GM18505 (cell line): Measurements from ENCODE around the gene ARHGEF6.

Experiments
- ATAC-seq: cut with Tn5 transposase; IDR thresholded peaks from one replicate; pipeline ENCODE4 v1.9.1; 2021; ENCODE audit not compliant: unreplicated experiment
- POLR2A ChIP-seq: IDR thresholded peaks from 4 replicates; pipeline ENCODE4 v1.6.1; 2011; ENCODE audit warnings: borderline replicate concordance; ENCODE audit not compliant: insufficient read depth, insufficient read length; ENCODE audit errors: extremely low read depth

The ARHGEF6 gene

GRCh38 chrX:136750364-136750763 is 30.4 kb downstream of the ARHGEF6 start:
- no peak for TF ChIP-seq POLR2A
- ATAC-seq = no peak

- no peak for TF ChIP-seq POLR2A
- ATAC-seq = no peak
Observed at GRCh38 chrX:136747003-136747986, 33.4 kb downstream of the ARHGEF6 start.

GRCh38 chrX:136745215-136746173 is 35.2 kb downstream of the ARHGEF6 start:
- TF ChIP-seq POLR2A = no peak
- no peak for ATAC-seq

- ATAC-seq = no peak
Observed at GRCh38 chrX:136742721-136743379, 37.9 kb downstream of the ARHGEF6 start.

GRCh38 chrX:136738049-136738729 is 42.5 kb downstream of the ARHGEF6 start:
- TF ChIP-seq POLR2A = no peak

More at GRCh38 chrX:136742721-136743379, 37.9 kb downstream of the ARHGEF6 start:
- TF ChIP-seq POLR2A = no peak

GRCh38 chrX:136736690-136737089 is 44.0 kb downstream of the ARHGEF6 start:
- no peak for ATAC-seq
- no peak for TF ChIP-seq POLR2A

More at GRCh38 chrX:136738049-136738729, 42.5 kb downstream of the ARHGEF6 start:
- ATAC-seq = no peak

- no peak for TF ChIP-seq POLR2A
Observed at GRCh38 chrX:136735601-136736000, 45.1 kb downstream of the ARHGEF6 start.

GRCh38 chrX:136733613-136734012 is 47.1 kb downstream of the ARHGEF6 start:
- no peak for TF ChIP-seq POLR2A
- no peak for ATAC-seq

More at GRCh38 chrX:136735601-136736000, 45.1 kb downstream of the ARHGEF6 start:
- no peak for ATAC-seq

GRCh38 chrX:136731798-136732197 is 48.9 kb downstream of the ARHGEF6 start:
- ATAC-seq = no peak
- TF ChIP-seq POLR2A = no peak

GRCh38 chrX:136731207-136731782 is 49.4 kb downstream of the ARHGEF6 start:
- no peak for TF ChIP-seq POLR2A
- ATAC-seq = no peak

- no peak for TF ChIP-seq POLR2A
- ATAC-seq = no peak
Observed at GRCh38 chrX:136728393-136728792, 52.3 kb downstream of the ARHGEF6 start.
